OCI-LY1 (cell line): ENCODE measurements around the gene COL6A3.

Experiments used
- H2AFZ ChIP-seq: fragments of 200-600 bp; sonication (generic), shearing (Covaris generic); 2 replicates; pipeline ENCODE4 v1.6.0; 2014; ENCODE audit warnings: antibody characterized with exemption, mild to moderate bottlenecking, low read length
- H3F3A ChIP-seq: fragments of 200-600 bp; sonication (generic), shearing (Covaris generic); 2 replicates; pipeline ENCODE4 v1.6.0; 2014; ENCODE audit warnings: mild to moderate bottlenecking, antibody characterized with exemption, low read length, moderate library complexity; ENCODE audit not compliant: insufficient read depth
- H3K27ac ChIP-seq: fragments of 200-600 bp; sonication (generic); 2 replicates; pipeline ENCODE4 v1.5.1; 2014; ENCODE audit warnings: low read length, mixed run types, mild to moderate bottlenecking, low read depth; ENCODE audit not compliant: poor library complexity, severe bottlenecking
- H3K27me3 ChIP-seq: fragments of 200-600 bp; sonication (generic); 2 replicates; pipeline ENCODE4 v1.6.0; 2014; ENCODE audit warnings: antibody characterized with exemption, mild to moderate bottlenecking, low read length, moderate library complexity; ENCODE audit not compliant: insufficient read depth
- H3K36me3 ChIP-seq: fragments of 200-600 bp; sonication (generic); 2 replicates; pipeline ENCODE4 v1.6.1; 2014; ENCODE audit warnings: mild to moderate bottlenecking, antibody characterized with exemption, low read length, moderate library complexity, mixed read lengths; ENCODE audit not compliant: insufficient read depth
- H3K4me1 ChIP-seq: fragments of 200-600 bp; sonication (generic); 2 replicates; pipeline ENCODE4 v1.5.1; 2014; ENCODE audit warnings: mild to moderate bottlenecking, low read length, moderate library complexity; ENCODE audit not compliant: insufficient read depth, severe bottlenecking
- H3K4me2 ChIP-seq: fragments of 200-600 bp; sonication (generic), shearing (Covaris generic); 2 replicates; pipeline ENCODE4 v1.6.1; 2014; ENCODE audit warnings: low read length
- H3K4me3 ChIP-seq: fragments of 200-600 bp; sonication (generic); 2 replicates; pipeline ENCODE4 v1.5.1; 2014; ENCODE audit warnings: low read length, low read depth, mild to moderate bottlenecking, mixed read lengths; ENCODE audit not compliant: poor library complexity, severe bottlenecking
- H3K79me2 ChIP-seq: fragments of 200-600 bp; shearing (Covaris generic); 2 replicates; pipeline ENCODE4 v1.6.1; 2016; ENCODE audit warnings: mixed run types, low read length, mixed read lengths; ENCODE audit not compliant: insufficient read depth
- H3K9ac ChIP-seq: fragments of 200-600 bp; sonication (generic), shearing (Covaris generic); 2 replicates; pipeline ENCODE4 v1.6.1; 2014; ENCODE audit warnings: mild to moderate bottlenecking, low read length, mixed read lengths
- H3K9me2 ChIP-seq: fragments of 200-600 bp; sonication (generic), shearing (Covaris generic); 2 replicates; pipeline ENCODE4 v1.6.1; 2014; ENCODE audit warnings: low read depth, mild to moderate bottlenecking, low read length, mixed read lengths
- H3K9me3 ChIP-seq: fragments of 200-600 bp; shearing (Covaris generic); 2 replicates; pipeline ENCODE4 v1.6.1; 2014; ENCODE audit warnings: low read length, mixed read lengths
- H4K20me1 ChIP-seq: fragments of 200-600 bp; sonication (generic), shearing (Covaris generic); 2 replicates; pipeline ENCODE4 v1.6.0; 2016; ENCODE audit warnings: mild to moderate bottlenecking, low read length; ENCODE audit not compliant: insufficient read depth
- CTCF ChIP-seq: fragments of 200-600 bp; sonication (generic), shearing (Covaris generic); IDR thresholded peaks from 2 replicates; pipeline ENCODE4 v1.5.1; 2017; ENCODE audit warnings: mild to moderate bottlenecking, antibody characterized with exemption, low read length, moderate library complexity, mixed read lengths
- EZH2 ChIP-seq: fragments of 200-600 bp; sonication (generic), shearing (Covaris generic); IDR thresholded peaks from 2 replicates; pipeline ENCODE4 v1.8.0; 2017; ENCODE audit warnings: borderline replicate concordance, mixed run types, mild to moderate bottlenecking, antibody characterized with exemption, low read length, moderate library complexity, mixed read lengths

COL6A3 gene

DNA sequence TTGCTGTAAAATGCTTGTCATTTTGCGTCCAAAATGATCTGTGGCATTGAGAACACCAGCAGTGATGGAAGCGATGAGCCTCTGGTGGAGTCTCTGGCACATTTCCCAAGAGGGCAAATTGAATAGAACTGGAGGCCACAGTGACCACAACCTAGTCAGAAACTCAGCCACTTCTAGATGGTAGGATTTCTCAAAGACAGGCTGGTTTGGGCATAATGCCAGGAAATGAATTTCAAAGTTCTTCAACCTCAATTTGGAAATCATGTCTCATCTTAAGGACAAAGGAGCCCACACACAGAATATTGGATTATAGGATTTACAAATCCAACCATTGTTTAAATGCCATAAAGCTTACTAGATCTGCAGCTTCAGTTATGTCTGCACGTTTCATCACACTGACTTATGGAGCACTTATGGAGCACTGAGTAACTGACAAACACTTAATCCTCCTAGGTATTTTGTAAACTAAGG is 132.1 kb downstream of the COL6A3 start:
- Histone ChIP-seq H3K4me2 (no peak overlapping the region), H3K9me2 (no peaks in the 10 kb centered on the region), H3F3A (no peaks in the 10 kb centered on the region), H3K9ac (no peak overlapping the region), H3K36me3 (no peaks in the 10 kb centered on the region), H2AFZ (no peak overlapping the region), H3K9me3 (no peaks in the 10 kb centered on the region), H4K20me1 (no peaks in the 10 kb centered on the region), H3K79me2 (no peaks in the 10 kb centered on the region), H3K27me3 (no peaks in the 10 kb centered on the region), H3K4me3 (no peak overlapping the region), H3K27ac (no peak overlapping the region), H3K4me1 (no peaks in the 10 kb centered on the region)
- TF ChIP-seq CTCF (no peak), EZH2 (no peak)

DNA sequence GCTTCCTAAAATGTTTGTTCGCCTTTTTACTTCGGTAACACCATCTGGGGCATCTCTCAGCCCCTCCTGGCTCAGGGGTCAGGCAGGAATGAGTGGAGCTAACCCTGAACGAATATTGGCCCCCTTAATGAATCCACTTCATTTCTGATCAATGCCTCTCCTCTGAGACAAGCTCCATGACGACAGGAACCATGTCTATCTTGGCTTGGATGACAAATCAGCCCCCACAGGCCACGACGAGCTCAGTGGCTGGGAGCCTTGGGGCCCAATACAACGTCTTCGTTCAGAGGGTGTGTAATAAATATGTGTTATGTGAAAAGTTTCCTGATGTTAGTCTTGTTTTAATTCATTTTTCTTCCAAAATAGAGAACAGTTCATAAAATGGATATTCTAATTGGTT is 133.0 kb downstream of the COL6A3 start:
- Histone ChIP-seq H3K36me3 (no peaks in the 10 kb centered on the region), H3K4me1 (no peaks in the 10 kb centered on the region), H3K4me2 (no peak overlapping the region), H3K79me2 (no peaks in the 10 kb centered on the region), H3F3A (no peaks in the 10 kb centered on the region), H3K27me3 (0 out of 2 replicates have a peak, but pooled peaks cover 4% of the 10 kb centered on the region), H4K20me1 (no peaks in the 10 kb centered on the region), H3K9me2 (no peaks in the 10 kb centered on the region), H3K4me3 (no peak overlapping the region), H2AFZ (no peak overlapping the region), H3K9me3 (no peaks in the 10 kb centered on the region), H3K27ac (no peak overlapping the region), H3K9ac (no peak overlapping the region)
- TF ChIP-seq CTCF (no peak), EZH2 (no peak)

DNA sequence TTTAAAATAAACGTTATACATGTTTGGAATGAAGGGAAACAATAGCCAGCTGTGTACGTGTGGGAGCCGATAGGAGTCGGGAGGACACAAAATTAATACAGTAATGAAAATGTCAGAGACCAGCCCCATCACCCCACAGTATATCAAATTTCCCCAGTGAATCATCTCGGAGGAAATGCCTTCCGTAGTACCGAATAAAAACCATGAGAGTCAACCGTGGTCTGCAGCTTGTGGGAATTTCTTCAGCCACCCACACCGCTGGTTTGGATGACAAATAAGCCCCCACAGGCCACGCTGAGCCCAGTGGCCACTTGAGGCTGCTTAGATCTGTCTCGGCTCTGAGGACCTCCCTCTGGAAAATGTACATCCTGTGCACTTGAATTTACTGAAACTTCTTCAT is 133.7 kb downstream of the COL6A3 start:
- Histone ChIP-seq H3K27ac (no peak overlapping the region), H3K79me2 (no peaks in the 10 kb centered on the region), H3K9me2 (no peaks in the 10 kb centered on the region), H3F3A (no peaks in the 10 kb centered on the region), H4K20me1 (no peaks in the 10 kb centered on the region), H3K4me2 (no peak overlapping the region), H3K27me3 (0 out of 2 replicates have a peak, but pooled peaks cover 4% of the 10 kb centered on the region), H3K9me3 (no peaks in the 10 kb centered on the region), H3K9ac (no peak overlapping the region), H3K4me3 (no peak overlapping the region), H3K4me1 (no peaks in the 10 kb centered on the region), H3K36me3 (no peaks in the 10 kb centered on the region), H2AFZ (no peak overlapping the region)
- TF ChIP-seq EZH2: no peak
- TF ChIP-seq CTCF: no peak
